Kidney glomerular epithelial cell (primary cell): Measurements from ENCODE around the gene SERTAD1.
"Not testable (repeated sequence)": the region's sequence is repeated elsewhere in the genome, so short reads cannot be mapped to it uniquely, and the experiment has no call there.

Source experiments
- DNase-seq: peaks from one replicate; lab custom pipeline; 2025; lab: John Stamatoyannopoulos, UW

SERTAD1 gene, protein sequence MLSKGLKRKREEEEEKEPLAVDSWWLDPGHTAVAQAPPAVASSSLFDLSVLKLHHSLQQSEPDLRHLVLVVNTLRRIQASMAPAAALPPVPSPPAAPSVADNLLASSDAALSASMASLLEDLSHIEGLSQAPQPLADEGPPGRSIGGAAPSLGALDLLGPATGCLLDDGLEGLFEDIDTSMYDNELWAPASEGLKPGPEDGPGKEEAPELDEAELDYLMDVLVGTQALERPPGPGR

DNA sequence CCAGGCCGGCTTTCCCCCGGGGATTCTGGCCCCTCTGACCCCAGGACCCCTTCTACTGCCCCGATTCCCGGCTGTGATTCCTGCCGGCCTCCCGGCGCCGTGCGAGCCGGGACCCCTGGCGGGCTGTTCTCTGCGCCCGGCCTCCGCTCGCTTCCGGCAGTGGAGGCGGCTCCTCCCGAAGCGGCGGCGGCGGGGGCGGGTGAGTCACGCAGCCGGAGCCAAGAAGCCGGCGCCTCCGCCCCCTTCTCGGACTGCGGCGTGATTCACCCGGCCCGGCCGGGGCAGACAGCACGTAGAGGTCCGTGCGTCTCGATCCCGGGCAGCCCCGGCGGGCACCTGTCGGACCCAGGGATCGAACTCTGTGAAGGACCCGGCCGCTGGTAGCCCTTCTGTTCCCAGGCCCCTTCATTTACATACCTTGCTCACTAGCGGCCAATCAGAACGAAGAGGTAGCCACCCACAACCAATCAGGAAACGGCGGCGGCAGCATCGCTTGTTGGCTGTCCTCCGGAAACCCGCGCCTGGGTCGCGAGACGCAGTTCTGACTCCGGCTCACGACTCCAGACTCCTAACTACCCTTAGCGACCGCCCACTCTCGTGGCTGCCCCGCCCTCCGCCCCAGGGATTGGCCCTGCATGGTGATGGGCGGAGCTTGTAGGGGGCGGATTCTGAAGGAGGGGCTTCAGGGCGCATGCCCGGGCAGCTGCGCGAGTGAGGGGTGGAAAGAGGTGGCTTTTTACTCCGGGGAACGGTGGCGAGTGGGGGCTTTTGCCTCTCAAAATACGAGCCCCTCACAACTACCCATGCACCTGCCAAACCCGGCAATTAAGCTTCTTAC lies at the start of gene SERTAD1:
SERTAD1 (minus strand) TSS at position 543 of the 838 bp plus-strand sequence. CDS start 2,446 bp downstream, outside the sequence.
- peak; percentile 99 for DNase-seq

DNA sequence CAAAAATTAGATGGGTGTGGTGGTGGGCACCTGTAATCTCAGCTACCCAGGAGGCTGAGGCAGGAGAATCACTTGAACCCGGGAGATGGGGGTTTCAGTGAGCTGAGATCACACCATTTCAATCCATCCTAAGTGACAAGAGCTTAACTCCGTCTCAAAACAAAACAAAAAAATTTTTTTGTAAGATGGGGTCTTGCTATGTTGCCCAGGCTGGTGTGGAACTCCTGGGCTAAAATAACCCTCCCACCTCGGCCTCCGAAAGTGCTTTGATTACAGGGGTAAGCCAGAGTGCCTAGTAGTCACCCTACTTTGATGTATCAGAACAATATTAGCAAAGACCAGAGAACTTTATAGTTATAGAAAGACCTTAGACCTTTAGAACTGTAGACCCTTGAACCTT lies 48.9 kb upstream of the SERTAD1 start:
- DNase-seq, result no peak

DNA sequence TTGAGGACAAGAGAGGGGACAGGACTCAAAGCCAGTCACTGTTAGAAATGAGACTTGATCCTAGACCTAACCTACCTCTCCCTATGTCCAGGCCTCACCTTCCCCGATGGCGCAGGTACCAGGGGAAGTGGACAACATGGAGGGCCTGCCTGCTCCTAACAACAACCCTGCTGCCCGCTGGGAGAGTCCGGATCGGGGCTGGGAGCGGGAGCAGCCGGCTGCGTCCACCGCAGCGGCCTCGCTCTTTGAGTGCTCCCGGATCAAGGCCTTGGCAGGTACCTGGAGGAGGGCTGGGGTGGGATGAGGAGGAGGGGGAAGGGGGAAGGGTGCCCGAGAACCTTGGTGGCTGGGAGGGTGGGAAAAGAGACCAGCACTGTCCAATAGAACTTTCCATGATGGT lies 46.7 kb upstream of the SERTAD1 start:
- DNase-seq, result no peak

DNA sequence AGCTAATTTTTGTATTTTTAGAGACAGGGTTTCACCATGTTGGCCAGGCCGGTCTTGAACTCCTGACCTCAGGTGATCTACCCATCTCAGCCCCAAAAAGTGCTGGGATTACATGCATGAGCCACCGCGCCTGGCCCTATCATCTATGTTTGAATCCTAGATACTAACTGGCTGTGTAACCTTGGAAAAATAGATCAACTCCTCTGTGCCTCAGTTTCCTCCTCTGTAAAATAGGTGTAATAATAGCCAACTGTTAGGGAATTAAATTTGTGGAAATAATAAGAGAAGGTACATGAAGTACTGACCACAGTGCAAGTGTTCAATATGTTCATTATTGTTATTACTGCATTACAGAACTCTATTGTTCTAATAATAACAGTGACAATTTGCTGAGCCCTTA lies 45.3 kb upstream of the SERTAD1 start:
- DNase-seq, result no peak

DNA sequence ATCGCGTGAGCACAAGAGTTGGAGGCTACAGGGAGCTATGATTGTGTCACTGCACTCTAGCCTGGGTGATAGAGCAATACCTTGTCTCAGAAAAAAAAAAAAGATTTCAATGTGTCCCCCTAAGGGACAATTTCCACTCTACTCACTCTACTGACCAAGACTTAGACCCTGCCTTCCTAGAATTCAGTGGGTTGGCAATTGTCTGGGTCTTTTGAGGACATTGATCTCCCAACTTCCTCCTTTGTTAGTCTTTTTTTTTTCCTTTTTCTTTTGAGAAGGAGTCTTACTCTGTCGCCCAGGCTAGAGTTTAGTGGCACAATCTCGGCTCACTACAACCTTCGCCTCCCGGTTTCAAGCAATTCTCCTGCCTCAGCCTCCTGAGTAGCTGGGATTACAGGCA lies 43.2 kb upstream of the SERTAD1 start:
- no peak for DNase-seq

DNA sequence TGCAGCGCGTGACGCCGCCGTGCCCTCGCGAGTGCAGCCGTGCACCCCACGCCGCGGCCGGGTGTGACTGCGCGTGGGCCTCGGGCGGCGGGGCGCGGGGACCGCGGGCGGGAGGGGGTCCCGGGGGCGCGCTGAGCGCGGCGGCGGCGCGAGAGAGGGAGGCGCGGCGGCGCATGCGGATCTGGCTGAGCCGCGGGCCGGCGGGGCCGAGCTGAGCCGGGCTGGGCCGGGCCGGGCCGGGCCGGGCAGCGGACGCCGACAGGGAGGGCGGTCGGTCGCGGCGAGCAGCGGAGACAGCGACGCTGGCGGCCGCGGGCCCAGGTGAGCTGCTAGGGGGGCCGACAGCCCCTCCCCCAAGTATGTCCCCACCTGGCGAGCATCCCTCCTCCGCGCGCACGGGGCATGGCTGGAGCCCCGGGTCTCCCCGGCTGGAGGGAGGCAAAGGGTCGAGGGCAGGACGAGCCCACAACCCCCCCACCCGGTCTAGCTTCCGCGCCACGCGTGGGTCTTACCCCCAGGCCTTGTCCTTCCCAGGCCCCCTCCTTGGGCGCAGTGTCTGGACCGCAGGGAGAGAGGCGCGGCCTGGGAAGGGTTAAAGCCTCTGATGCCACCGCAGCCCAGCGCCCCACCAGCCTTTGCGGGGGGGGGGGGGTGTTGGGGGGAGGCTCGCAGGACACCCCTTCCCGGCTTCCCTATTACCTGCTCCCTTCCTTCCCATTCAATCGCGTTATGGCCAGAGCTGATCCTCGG lies 41.4 kb upstream of the SERTAD1 start, which contains the start of gene SPTBN4:
SPTBN4 (plus strand) TSS at position 17 of the 750 bp plus-strand sequence. CDS start 5,621 bp downstream, outside the sequence.
- no peak for DNase-seq

DNA sequence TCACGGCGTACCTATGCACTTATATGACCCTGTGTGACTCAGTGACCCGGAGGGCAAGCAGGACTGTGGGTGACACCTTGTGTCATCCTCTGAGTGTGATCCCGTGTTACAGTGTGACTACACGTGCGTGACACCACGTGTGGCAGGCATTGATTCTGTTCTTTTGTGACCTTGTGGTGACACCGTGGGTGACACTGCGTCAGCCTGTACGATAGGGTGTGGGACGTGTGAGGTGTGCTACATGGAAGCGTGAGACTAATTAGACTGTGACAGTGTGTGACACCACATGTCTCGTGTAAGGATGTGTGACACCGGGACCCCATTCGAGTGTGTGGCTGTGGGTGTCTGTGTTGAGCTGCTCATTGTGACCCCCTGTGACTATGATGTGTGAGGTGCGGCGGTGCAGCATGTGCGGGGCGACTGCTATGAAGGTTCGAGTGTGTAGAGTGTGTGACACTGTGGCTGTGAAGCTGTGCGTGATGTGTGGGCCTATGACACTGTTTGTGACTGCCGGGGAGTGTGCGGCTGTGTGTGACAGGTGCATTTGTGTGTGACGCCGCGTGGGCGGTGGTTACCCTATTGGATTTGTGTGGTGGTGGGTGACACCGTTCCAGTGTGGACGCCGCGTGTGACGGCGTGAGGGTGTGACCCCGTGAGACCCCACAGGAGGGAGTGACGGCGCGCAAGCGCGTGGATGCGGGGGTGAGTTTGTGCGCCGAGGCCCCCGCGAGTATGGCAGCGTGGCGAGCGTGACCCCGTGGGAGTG lies 40.6 kb upstream of the SERTAD1 start:
- DNase-seq, result no peak

DNA sequence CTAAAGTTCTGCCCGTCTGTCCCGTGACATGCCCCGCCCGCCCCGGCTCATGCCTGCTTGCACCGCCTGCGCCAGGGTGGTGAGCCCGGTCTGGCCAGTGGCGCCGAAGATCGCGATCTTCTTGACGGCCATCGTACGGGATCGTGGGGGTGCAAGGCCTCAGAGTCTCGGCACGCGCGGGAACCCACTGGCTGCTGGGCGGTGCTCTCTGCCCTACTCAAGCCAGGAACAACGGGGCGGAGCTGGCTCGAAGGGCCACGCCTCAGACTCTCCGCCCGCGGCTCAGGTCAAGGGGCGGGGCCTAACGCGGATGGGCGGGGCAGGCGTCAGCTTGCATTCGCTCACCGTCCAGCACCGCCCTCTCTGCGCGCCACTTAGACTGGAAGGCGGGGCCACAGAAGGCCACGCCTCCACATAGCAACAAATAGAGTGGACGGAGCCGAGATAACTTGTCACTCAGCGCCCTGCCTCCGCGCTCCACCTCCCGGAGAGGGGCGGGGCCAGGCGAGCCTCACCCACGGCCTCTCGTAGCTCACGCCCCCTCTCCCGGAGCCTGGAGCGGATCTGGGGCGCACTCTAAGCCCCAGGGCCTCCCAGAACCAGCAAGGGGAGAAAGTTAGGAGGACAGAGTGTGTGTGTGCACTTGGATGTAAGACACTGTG lies 39.9 kb upstream of the SERTAD1 start, which contains the start of gene BLVRB:
BLVRB (minus strand) TSS at position 189 of the 662 bp plus-strand sequence; CDS start at position 132, 57 bp downstream.
- peak; percentile 99 for DNase-seq

DNA sequence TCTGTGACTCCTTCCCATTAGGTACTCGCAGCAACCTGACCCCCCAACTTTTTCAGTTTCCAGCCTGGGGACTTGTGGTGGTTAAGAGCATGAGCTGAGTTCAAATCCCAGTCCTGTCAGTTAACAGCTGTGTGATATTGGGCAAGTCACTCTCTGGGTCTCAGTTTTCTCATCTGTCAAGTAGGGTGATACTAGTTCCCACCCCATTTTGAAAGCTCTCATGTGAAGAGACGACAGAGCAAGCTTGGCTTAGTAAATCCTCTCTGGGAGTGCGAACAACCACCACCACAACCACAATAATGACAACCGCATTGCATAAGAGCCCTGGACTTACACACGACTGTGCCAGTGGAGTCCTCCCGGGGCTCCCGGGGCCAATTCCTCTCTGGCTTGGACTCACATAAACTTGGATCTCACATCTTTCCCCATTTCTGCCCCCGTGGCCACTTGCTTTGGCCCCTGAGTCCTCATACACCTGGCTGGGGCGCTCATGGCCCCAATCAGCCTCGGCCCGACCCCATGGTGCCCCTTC lies 39.3 kb upstream of the SERTAD1 start:
- no peak for DNase-seq

DNA sequence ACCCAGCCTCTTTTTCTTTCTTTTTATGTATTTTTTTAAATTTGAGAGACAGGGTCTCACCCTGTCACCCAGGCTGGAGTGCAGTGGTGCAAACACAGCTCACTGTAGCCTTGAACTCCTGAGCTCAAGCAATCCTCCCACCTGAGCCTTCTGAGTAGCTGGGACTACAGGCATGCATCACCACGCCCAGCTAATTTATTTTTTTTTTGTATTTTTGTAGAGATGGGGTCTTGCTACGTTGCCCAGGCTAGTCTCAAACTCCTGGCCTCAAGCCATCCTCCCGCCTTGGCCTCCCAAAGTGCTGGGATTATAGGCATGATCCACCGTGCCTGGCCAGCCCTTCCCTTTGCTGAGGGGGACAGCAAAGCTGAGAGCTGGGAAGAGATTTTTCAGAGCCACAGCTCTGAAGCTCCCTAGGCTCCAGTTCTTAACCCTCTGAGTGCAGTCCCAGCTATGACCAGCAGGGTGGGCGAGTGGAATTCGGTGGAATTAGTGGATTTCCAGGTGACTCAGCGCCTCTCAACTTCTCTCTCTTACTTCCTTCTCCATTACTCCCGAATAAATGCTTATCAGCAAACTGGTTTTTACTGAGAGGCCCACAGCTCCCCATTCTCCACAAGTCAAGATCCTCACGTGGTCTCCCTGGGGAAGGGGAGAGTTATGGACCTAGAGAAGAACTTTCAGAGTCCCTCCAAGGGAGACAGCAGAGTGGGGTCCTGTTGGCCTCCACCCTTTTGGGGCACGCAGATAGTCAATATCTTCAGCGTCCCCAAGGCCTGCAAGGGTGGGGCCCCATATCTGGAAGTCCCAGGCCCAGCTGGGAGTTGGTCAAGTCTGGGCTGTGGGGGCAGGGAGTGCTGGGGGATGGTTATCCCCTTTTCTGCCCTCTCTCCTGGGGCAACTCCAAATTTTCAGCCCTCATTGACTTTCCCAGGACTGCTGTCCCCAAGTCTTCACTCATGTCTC lies 38.5 kb upstream of the SERTAD1 start:
- peak; percentile 89 for DNase-seq

DNA sequence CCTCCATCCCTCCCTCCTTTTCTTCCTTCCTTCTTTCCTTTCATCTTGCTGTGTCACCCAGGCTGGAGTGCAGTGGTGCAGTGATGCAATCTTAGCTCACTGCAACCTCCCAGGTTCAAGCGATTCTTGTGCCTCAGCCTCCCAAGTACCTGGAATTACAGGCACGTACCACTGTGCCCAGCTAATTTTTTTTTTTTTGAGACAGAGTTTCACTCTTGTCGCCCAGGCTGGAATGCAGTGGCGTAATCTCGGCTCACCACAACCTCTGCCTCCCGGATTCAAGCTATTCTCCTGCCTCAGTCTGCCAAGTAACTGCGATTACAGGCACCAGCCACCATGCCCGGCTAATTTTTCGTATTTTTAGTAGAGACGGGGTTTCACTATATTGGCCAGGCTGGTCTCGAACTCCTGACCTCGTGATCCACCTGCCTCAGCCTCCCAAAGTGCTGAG lies 37.8 kb upstream of the SERTAD1 start:
- DNase-seq, result not testable (repeated sequence)

DNA sequence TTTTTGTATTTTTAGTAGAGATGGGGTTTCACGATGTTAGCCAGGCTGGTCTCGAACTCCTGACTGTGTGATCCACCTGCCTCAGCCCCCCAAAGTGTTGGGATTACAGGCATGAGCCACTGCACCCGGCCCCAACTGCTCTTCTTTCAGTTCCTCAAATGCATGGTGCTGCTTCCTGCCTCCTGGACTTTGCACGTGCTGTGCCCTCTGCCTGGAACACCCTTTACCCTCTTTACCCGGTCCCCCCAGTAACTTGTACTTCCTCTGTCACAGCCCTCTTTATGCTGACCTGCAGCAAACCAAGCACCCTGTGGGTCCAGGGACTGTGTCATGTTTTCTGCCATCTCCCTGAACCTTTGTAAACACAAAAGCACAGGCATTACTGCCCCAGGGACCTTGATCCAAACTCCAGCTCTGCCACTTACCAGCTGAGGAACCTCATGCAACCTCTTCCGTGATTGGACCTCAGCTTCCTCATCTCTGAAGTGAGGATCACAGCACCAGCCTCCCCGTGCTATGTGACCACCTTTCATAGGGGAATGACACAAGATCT lies 36.0 kb upstream of the SERTAD1 start:
- no peak for DNase-seq

DNA sequence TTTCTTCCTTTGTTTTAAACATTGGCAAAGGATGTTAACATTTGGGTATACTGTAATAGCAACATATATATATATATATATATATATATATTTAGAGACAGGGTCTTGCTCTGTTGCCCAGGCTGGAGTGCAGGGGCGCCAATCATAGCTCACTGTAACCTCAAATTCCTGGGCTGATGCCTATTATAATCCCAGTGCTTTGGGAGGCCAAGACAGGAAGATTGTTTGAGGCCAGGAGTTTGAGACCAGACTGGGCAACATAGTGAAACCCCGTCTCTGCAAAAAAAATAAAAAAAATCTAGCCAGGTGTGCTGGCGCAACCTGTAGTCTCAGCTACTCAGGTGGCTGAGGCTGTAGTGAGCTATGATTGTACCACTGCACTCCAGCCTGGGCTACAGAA lies 34.4 kb upstream of the SERTAD1 start:
- DNase-seq, result no peak

DNA sequence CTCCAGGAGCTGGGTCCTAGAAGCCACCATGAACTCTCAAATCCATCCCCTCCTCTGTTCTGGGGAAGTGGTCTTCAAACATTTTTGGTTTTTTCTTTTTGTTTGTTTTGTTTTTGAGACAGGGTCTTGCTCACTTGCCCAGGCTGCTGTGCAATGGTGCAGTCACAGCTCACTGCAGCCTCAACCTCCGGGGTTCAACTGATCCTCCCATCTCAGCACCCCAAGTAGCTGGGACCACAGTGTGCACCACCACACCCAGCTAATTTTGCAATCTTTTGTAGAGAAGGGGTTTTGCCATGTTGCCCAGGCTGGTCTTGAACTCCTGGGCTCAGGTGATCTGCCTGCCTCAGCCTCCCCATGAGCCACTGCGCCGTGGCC lies 32.8 kb upstream of the SERTAD1 start:
- no peak for DNase-seq

DNA sequence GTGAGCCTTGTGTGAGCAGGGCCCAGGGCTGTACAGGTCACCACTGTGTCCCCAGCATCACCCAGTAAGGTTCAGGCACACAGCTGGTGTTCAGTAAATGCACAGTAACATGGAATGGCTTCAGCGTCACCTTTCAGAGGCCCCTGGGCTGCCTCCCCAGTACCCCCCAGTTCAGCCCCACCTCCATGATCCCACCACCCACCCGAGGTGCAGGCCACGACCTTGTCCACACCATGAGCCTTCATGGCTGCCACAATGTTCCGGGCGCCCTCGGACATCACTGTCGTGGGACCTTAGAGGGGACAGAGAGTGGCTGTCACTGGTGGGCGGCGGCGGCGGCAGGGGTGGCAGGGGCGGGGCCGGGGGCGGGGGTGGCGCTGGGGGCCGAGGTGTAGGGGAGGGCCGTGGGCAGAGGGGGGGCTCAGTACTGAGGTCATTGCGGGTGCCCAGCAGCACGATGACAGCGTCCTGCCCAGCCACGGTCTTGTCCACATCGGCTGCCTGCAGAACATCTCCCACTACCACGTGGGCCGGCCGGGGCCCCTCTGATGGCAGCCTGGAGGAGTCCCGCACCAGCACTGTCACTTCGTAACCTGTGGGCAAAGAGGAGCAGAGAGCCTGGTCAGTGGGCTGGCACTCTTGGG lies 32.3 kb upstream of the SERTAD1 start:
- no peak for DNase-seq

DNA sequence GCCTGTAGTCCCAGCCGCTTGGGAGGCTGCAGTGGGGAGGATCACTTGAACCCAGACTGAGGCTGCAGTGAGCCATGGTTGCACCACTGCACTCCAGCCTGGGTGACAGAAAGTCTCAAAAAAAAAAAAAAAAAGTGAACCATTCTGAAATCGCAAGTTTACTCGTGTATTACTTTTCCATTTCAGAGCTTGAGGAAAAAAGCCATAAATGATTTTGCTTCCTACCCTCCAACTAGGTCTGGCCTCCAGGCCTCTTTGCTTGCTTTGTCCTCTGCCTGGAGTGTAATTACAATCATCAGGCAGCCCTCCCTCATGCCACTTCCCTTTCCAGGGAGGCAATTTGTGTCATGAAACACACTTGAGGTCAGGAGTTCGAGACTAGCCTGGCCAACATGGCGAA lies 31.3 kb upstream of the SERTAD1 start:
- no peak for DNase-seq

DNA sequence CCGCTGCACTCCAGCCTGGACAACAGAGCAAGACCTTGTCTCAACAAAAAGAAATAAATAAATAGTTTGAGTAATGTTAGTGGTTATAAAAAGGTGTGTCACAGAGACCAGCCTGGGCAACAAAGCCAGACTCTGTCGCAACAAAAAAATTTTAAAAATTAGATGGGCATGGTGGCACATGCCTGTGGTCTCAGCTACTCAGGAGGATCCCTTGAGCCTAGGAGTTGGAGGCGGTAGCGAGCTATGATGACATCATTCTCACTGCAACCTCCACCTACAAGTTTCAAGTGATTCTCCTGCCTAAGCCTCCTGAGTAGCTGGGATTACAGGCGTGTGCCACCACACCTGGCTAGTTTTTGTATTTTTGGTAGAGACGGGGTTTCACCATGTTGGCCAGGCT lies 28.2 kb upstream of the SERTAD1 start:
- not testable (repeated sequence) for DNase-seq

DNA sequence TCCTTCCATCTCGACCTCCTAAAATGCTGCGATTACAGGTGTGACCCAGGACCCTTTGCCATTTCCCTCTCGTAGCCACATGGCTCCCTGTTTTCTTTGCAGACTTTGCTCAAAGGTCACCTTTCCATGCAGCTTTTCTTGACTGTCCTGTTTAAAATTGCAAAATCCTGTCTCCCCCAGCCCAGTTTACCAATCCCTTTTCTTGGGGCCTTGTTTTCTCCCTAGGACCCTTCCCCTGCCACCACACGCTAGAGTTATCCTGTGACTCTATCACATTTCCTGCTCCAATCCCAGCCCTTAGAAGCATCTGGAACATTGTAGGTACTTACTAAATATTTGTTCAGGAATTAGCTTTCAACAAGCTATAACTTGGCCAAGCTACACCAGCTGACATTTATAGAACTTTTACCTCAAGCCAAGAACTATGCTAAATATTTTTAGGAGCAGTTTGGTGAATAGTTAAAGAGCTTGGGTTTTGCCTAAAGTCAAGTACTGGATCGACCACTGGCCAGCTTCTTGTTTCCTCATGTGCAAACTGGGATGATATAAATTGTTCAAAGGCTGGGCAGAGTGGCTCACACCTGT lies 27.5 kb upstream of the SERTAD1 start:
- DNase-seq, result no peak
